OCI-LY1 (cell line): Measurements from ENCODE around the gene CHEK1.

ENCODE experiments used
- H2AFZ ChIP-seq: fragments of 200-600 bp; sonication (generic), shearing (Covaris generic); 2 replicates; pipeline ENCODE4 v1.6.0; 2014; ENCODE audit warnings: antibody characterized with exemption, mild to moderate bottlenecking, low read length
- H3F3A ChIP-seq: fragments of 200-600 bp; sonication (generic), shearing (Covaris generic); 2 replicates; pipeline ENCODE4 v1.6.0; 2014; ENCODE audit warnings: mild to moderate bottlenecking, antibody characterized with exemption, low read length, moderate library complexity; ENCODE audit not compliant: insufficient read depth
- H3K27ac ChIP-seq: fragments of 200-600 bp; sonication (generic); 2 replicates; pipeline ENCODE4 v1.5.1; 2014; ENCODE audit warnings: low read length, mixed run types, mild to moderate bottlenecking, low read depth; ENCODE audit not compliant: poor library complexity, severe bottlenecking
- H3K27me3 ChIP-seq: fragments of 200-600 bp; sonication (generic); 2 replicates; pipeline ENCODE4 v1.6.0; 2014; ENCODE audit warnings: antibody characterized with exemption, mild to moderate bottlenecking, low read length, moderate library complexity; ENCODE audit not compliant: insufficient read depth
- H3K36me3 ChIP-seq: fragments of 200-600 bp; sonication (generic); 2 replicates; pipeline ENCODE4 v1.6.1; 2014; ENCODE audit warnings: mild to moderate bottlenecking, antibody characterized with exemption, low read length, moderate library complexity, mixed read lengths; ENCODE audit not compliant: insufficient read depth
- H3K4me1 ChIP-seq: fragments of 200-600 bp; sonication (generic); 2 replicates; pipeline ENCODE4 v1.5.1; 2014; ENCODE audit warnings: mild to moderate bottlenecking, low read length, moderate library complexity; ENCODE audit not compliant: insufficient read depth, severe bottlenecking
- H3K4me2 ChIP-seq: fragments of 200-600 bp; sonication (generic), shearing (Covaris generic); 2 replicates; pipeline ENCODE4 v1.6.1; 2014; ENCODE audit warnings: low read length
- H3K4me3 ChIP-seq: fragments of 200-600 bp; sonication (generic); 2 replicates; pipeline ENCODE4 v1.5.1; 2014; ENCODE audit warnings: low read length, low read depth, mild to moderate bottlenecking, mixed read lengths; ENCODE audit not compliant: poor library complexity, severe bottlenecking
- H3K79me2 ChIP-seq: fragments of 200-600 bp; shearing (Covaris generic); 2 replicates; pipeline ENCODE4 v1.6.1; 2016; ENCODE audit warnings: mixed run types, low read length, mixed read lengths; ENCODE audit not compliant: insufficient read depth
- H3K9ac ChIP-seq: fragments of 200-600 bp; sonication (generic), shearing (Covaris generic); 2 replicates; pipeline ENCODE4 v1.6.1; 2014; ENCODE audit warnings: mild to moderate bottlenecking, low read length, mixed read lengths
- H3K9me2 ChIP-seq: fragments of 200-600 bp; sonication (generic), shearing (Covaris generic); 2 replicates; pipeline ENCODE4 v1.6.1; 2014; ENCODE audit warnings: low read depth, mild to moderate bottlenecking, low read length, mixed read lengths
- H3K9me3 ChIP-seq: fragments of 200-600 bp; shearing (Covaris generic); 2 replicates; pipeline ENCODE4 v1.6.1; 2014; ENCODE audit warnings: low read length, mixed read lengths
- H4K20me1 ChIP-seq: fragments of 200-600 bp; sonication (generic), shearing (Covaris generic); 2 replicates; pipeline ENCODE4 v1.6.0; 2016; ENCODE audit warnings: mild to moderate bottlenecking, low read length; ENCODE audit not compliant: insufficient read depth
- EZH2 ChIP-seq: fragments of 200-600 bp; sonication (generic), shearing (Covaris generic); IDR thresholded peaks from 2 replicates; pipeline ENCODE4 v1.8.0; 2017; ENCODE audit warnings: borderline replicate concordance, mixed run types, mild to moderate bottlenecking, antibody characterized with exemption, low read length, moderate library complexity, mixed read lengths
- TF ChIP-seq, protein P1 (sequence below): fragments of 200-600 bp; sonication (generic), shearing (Covaris generic); IDR thresholded peaks from 2 replicates; pipeline ENCODE4 v1.5.1; 2017; ENCODE audit warnings: mild to moderate bottlenecking, antibody characterized with exemption, low read length, moderate library complexity, mixed read lengths

CHEK1 gene

DNA sequence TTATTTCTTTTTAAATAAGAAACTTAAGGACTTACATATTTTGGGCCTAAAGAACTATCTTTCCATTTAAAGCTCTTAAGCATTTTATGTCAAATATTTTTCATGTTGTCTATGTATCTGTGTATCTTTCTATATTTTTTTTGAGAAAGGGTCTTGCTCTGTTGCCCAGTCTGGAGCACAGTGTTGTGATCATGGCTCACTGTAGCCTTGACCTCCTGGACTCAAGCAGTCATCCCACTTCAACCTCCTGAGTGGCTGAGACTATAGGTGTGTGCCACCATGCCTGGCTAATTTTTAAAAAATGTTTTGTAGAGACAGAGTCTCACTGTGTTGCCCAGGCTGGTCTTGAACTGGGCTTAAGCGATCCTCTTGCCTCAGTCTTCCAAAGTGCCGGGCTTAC, 24.3 kb upstream of the CHEK1 start:
- no peaks in the 10 kb centered on the region for H3K9me2 ChIP-seq
- no peak for TF ChIP-seq EZH2
- TF ChIP-seq, protein P1, sequence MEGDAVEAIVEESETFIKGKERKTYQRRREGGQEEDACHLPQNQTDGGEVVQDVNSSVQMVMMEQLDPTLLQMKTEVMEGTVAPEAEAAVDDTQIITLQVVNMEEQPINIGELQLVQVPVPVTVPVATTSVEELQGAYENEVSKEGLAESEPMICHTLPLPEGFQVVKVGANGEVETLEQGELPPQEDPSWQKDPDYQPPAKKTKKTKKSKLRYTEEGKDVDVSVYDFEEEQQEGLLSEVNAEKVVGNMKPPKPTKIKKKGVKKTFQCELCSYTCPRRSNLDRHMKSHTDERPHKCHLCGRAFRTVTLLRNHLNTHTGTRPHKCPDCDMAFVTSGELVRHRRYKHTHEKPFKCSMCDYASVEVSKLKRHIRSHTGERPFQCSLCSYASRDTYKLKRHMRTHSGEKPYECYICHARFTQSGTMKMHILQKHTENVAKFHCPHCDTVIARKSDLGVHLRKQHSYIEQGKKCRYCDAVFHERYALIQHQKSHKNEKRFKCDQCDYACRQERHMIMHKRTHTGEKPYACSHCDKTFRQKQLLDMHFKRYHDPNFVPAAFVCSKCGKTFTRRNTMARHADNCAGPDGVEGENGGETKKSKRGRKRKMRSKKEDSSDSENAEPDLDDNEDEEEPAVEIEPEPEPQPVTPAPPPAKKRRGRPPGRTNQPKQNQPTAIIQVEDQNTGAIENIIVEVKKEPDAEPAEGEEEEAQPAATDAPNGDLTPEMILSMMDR, result no peak
- no peaks in the 10 kb centered on the region for H3K9me3 ChIP-seq
- H3F3A ChIP-seq, result no peaks in the 10 kb centered on the region
- no peak overlapping the region for H3K9ac ChIP-seq
- H3K4me3 ChIP-seq, result no peak overlapping the region
- no peak overlapping the region for H2AFZ ChIP-seq
- H3K4me2 ChIP-seq, result no peak overlapping the region
- peaks cover 4% of the 10 kb centered on the region for H3K79me2 ChIP-seq
- no peaks in the 10 kb centered on the region for H3K27me3 ChIP-seq
- no peaks in the 10 kb centered on the region for H4K20me1 ChIP-seq
- no peak overlapping the region for H3K27ac ChIP-seq
- no peaks in the 10 kb centered on the region for H3K4me1 ChIP-seq
- peaks cover 85% of the 10 kb centered on the region for H3K36me3 ChIP-seq

GRCh38 chr11:125603207-125603606, 21.8 kb upstream of the CHEK1 start:
- no peaks in the 10 kb centered on the region for H3F3A ChIP-seq
- no peak overlapping the region for H3K27ac ChIP-seq
- H3K79me2 ChIP-seq, result no peaks in the 10 kb centered on the region
- H3K4me2 ChIP-seq, result no peak overlapping the region
- H4K20me1 ChIP-seq, result no peaks in the 10 kb centered on the region
- no peak overlapping the region for H3K4me3 ChIP-seq
- no peaks in the 10 kb centered on the region for H3K9me2 ChIP-seq
- H3K4me1 ChIP-seq, result no peaks in the 10 kb centered on the region
- peaks cover 84% of the 10 kb centered on the region for H3K36me3 ChIP-seq
- TF ChIP-seq, protein P1, result no peak
- H3K9ac ChIP-seq, result no peak overlapping the region
- no peaks in the 10 kb centered on the region for H3K9me3 ChIP-seq
- H3K27me3 ChIP-seq, result no peaks in the 10 kb centered on the region
- no peak overlapping the region for H2AFZ ChIP-seq

- Histone ChIP-seq H3K79me2 (no peaks in the 10 kb centered on the region), H3K9me3 (no peaks in the 10 kb centered on the region), H3K4me3 (no peak overlapping the region), H3K27me3 (no peaks in the 10 kb centered on the region), H3K9ac (no peak overlapping the region), H2AFZ (no peak overlapping the region), H4K20me1 (no peaks in the 10 kb centered on the region), H3K9me2 (no peaks in the 10 kb centered on the region), H3F3A (no peaks in the 10 kb centered on the region), H3K4me1 (no peaks in the 10 kb centered on the region), H3K4me2 (no peak overlapping the region), H3K36me3 (peaks cover 87% of the 10 kb centered on the region), H3K27ac (no peak overlapping the region)
- TF ChIP-seq, protein P1, result no peak
- no peak for TF ChIP-seq EZH2
Observed at GRCh38 chr11:125605417-125605816, 19.5 kb upstream of the CHEK1 start.
